SK-N-MC (cell line): ENCODE results near the gene LMBRD2.

ENCODE experiments used
- EZH2 ChIP-seq: fragments of 200-600 bp; sonication (generic); IDR thresholded peaks from one replicate; pipeline ENCODE4 v1.6.1; 2017; ENCODE audit warnings: antibody characterized with exemption
- FOXP2 ChIP-seq: optimal IDR thresholded peaks from 2 replicates; pipeline ENCODE3; 2011; ENCODE audit warnings: mild to moderate bottlenecking, moderate library complexity; ENCODE audit not compliant: insufficient read depth; ENCODE audit errors: extremely low read length, control extremely low read depth
- POLR2AphosphoS5 ChIP-seq: IDR thresholded peaks from 2 replicates; pipeline ENCODE4 v1.6.1; 2012; ENCODE audit warnings: mild to moderate bottlenecking, low read depth, low read length, borderline replicate concordance

DNA sequence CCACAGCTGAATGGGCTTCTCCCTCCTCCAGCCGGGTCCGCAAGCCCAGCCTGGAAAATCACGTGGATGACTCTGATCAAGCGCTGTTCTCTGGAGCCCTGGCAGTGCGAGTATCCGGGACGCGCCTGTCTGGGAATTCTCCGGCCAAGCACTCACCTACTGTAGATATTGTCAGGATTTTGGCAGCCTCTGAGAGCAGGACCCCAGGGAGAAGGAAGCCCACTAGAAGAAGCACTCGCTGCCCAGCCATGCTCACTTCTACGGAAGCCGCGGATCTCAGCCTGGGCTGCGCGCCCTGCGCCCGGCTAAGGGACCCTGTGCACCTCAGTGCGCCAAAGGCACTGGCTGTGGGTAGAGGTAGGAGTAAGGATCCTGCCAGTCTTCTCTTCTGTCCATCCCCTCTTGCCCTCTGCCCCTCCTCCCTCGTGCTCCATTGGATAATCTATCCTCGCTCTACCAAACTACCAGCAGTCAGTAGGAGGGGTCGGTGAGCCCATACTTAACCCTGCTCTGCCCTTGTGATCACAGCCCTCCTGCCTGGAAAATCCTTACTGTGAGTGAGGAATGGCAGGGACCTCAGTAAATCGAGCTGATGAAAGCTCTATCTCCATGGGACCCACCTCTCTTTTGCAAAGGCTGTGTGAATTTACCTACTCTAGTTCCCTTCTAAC lies 85.0 kb downstream of the LMBRD2 start, which contains the start of gene UGT3A2:
- TF ChIP-seq POLR2AphosphoS5 (peak; percentile 81), EZH2 (no peak), FOXP2 (no peak)
